ENCODE data around the gene CRACR2A. TPM values are rescaled to one million over a fixed set of nuclear protein-coding genes. Genes with fewer than 3 reads are reported as not detected.

The CRACR2A gene
- total RNA-seq, 3 donors from 2014 or later, result 5.3 to 17.3 (median 15.1) TPM

GRCh38 chr12:3668479-3669165 lies 84.3 kb downstream of the CRACR2A start:
- TF ChIP-seq CTCF (IDR thresholded peaks at IDR 0.05) (no peak), POLR2A (IDR thresholded peaks at IDR 0.05) (no peak), POLR2AphosphoS5 (IDR thresholded peaks at IDR 0.05) (no peak)
- intact Hi-C loops (cut with DNase I; ENCODE audit: low total_unique reads), result no loop called here
- Histone ChIP-seq H3K4me3 (no peak overlapping the region), H3K27me3 (no peaks in the 10 kb centered on the region), H3K27ac (no peak overlapping the region), H3K4me1 (no peaks in the 10 kb centered on the region), H3K36me3 (no peaks in the 10 kb centered on the region), H3K9me3 (no peaks in the 10 kb centered on the region)
- DNase-seq (ENCODE audit: low spot score in 2 of 2), result no peak

- intact Hi-C loops (cut with DNase I; ENCODE audit: low total_unique reads), result no loop called here
- H3K4me1 ChIP-seq, result no peaks in the 10 kb centered on the region
- H3K4me3 ChIP-seq, result no peak overlapping the region
- no peak for DNase-seq (ENCODE audit: low spot score in 2 of 2)
- H3K9me3 ChIP-seq, result no peaks in the 10 kb centered on the region
- no peaks in the 10 kb centered on the region for H3K27me3 ChIP-seq
- H3K27ac ChIP-seq, result no peak overlapping the region
- TF ChIP-seq POLR2A (IDR thresholded peaks at IDR 0.05) (no peak), CTCF (IDR thresholded peaks at IDR 0.05) (no peak), POLR2AphosphoS5 (IDR thresholded peaks at IDR 0.05) (no peak)
- H3K36me3 ChIP-seq, result no peaks in the 10 kb centered on the region
Measured at GRCh38 chr12:3667485-3667884, 85.4 kb downstream of the CRACR2A start.

GRCh38 chr12:3666441-3666840 lies 86.5 kb downstream of the CRACR2A start:
- H3K4me3 ChIP-seq, result no peak overlapping the region
- no peak for TF ChIP-seq CTCF (IDR thresholded peaks at IDR 0.05)
- TF ChIP-seq POLR2A (IDR thresholded peaks at IDR 0.05), result no peak
- no peak for TF ChIP-seq POLR2AphosphoS5 (IDR thresholded peaks at IDR 0.05)
- H3K4me1 ChIP-seq, result no peaks in the 10 kb centered on the region
- intact Hi-C loops (cut with DNase I; ENCODE audit: low total_unique reads), result no loop called here
- H3K36me3 ChIP-seq, result no peaks in the 10 kb centered on the region
- no peaks in the 10 kb centered on the region for H3K9me3 ChIP-seq
- no peak overlapping the region for H3K27ac ChIP-seq
- H3K27me3 ChIP-seq, result no peaks in the 10 kb centered on the region
- no peak for DNase-seq (ENCODE audit: low spot score in 2 of 2)

DNA sequence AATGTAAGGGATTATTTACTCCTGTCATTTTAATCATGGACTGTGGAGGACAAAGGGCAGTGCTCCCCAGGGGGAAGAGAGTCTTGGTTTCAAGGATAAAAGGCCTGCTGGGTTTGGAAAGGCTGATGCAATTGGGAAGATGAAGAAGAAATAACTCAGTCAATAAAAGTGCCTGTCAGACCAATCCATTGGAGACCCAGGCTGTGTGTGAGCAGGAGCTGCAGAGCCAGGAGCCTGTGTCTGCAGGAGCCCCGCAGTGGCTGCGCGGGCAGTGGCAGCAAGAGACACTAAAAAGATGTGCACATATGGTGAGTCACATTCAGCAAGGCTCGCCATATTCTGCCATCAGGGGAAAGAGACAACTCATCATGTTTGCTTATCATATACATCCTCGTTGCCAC lies 90.4 kb downstream of the CRACR2A start:
- H3K4me3 ChIP-seq, result no peak overlapping the region
- intact Hi-C loops (cut with DNase I; ENCODE audit: low total_unique reads), result loop anchor here (1.0 kb wide), 1 partner anchor 44 kb away; no protein-coding TSS in a partner anchor
- H3K27me3 ChIP-seq, result no peaks in the 10 kb centered on the region
- TF ChIP-seq POLR2AphosphoS5 (IDR thresholded peaks at IDR 0.05) (no peak), POLR2A (IDR thresholded peaks at IDR 0.05) (no peak), CTCF (IDR thresholded peaks at IDR 0.05) (no peak)
- H3K9me3 ChIP-seq, result no peaks in the 10 kb centered on the region
- no peak overlapping the region for H3K27ac ChIP-seq
- H3K36me3 ChIP-seq, result no peaks in the 10 kb centered on the region
- no peaks in the 10 kb centered on the region for H3K4me1 ChIP-seq
- no peak for DNase-seq (ENCODE audit: low spot score in 2 of 2)

- H3K27ac ChIP-seq, result no peak overlapping the region
- H3K4me3 ChIP-seq, result no peak overlapping the region
- intact Hi-C loops (cut with DNase I; ENCODE audit: low total_unique reads), result no loop called here
- no peaks in the 10 kb centered on the region for H3K9me3 ChIP-seq
- H3K36me3 ChIP-seq, result no peaks in the 10 kb centered on the region
- TF ChIP-seq POLR2A (IDR thresholded peaks at IDR 0.05), result no peak
- no peak for TF ChIP-seq POLR2AphosphoS5 (IDR thresholded peaks at IDR 0.05)
- no peak for TF ChIP-seq CTCF (IDR thresholded peaks at IDR 0.05)
- DNase-seq (ENCODE audit: low spot score in 2 of 2), result no peak
- H3K4me1 ChIP-seq, result no peaks in the 10 kb centered on the region
- no peaks in the 10 kb centered on the region for H3K27me3 ChIP-seq
Measured at GRCh38 chr12:3661028-3661427, 91.9 kb downstream of the CRACR2A start.
